Thyroid gland (tissue), 4 donors: ENCODE data around the gene FBXO11. TPM values are rescaled to one million over a fixed set of nuclear protein-coding genes. Genes with fewer than 3 reads are reported as not detected.

Experiments used
- DNase-seq, 2 donors: peaks; one replicate each; pipeline ENCODE4 v3.0.0-alpha.2; 2019
- H3K27ac ChIP-seq, 3 donors: fragments of 200-600 bp; sonication (generic); 1 replicate in 2 of 3; 2 replicates in 1 of 3; pipeline ENCODE4 v1.5.1; 2016 to 2019; ENCODE audit warnings: mild to moderate bottlenecking in 1 of 3, moderate library complexity in 1 of 3
- H3K27me3 ChIP-seq: fragments of 200-600 bp; sonication (generic); one replicate; pipeline ENCODE4 v1.5.1; 2019
- H3K36me3 ChIP-seq, 2 donors: fragments of 200-600 bp; sonication (generic); one replicate each; pipeline ENCODE4 v1.5.1; 2016 to 2019
- H3K4me1 ChIP-seq, 2 donors: fragments of 200-600 bp; sonication (generic); one replicate each; pipeline ENCODE4 v1.5.1; 2017 to 2019
- H3K4me3 ChIP-seq, 3 donors: fragments of 200-600 bp; sonication (generic); replicated peaks in 1 of 3; 1 replicate in 2 of 3; 2 replicates in 1 of 3; pipeline ENCODE4 v1.5.1; 2016; ENCODE audit warnings: mild to moderate bottlenecking in 1 of 3
- H3K9me3 ChIP-seq: fragments of 200-600 bp; sonication (generic); one replicate; pipeline ENCODE4 v1.5.1; 2017
- CTCF ChIP-seq, 6 experiments: fragments of 200-600 bp in 3 of 6; fragments of 450-650 bp in 3 of 6; sonication (generic) in 3 of 6; IDR thresholded peaks; one replicate each; pipeline ENCODE4 v1.5.1; 2016 to 2019; ENCODE audit warnings: antibody characterized with exemption in 6 of 6, mild to moderate bottlenecking in 2 of 6, inconsistent platforms in 1 of 6, moderate library complexity in 1 of 6
- POLR2A ChIP-seq, 2 donors: fragments of 450-650 bp; IDR thresholded peaks; one replicate each; pipeline ENCODE4 v1.6.1; 2017; ENCODE audit warnings: antibody characterized with exemption in 2 of 2, mild to moderate bottlenecking in 2 of 2, moderate library complexity in 1 of 2
- WGBS, 2 donors: methylation state at CpG; one replicate each; pipeline ENCODE4 v1.1.5; 2017; 5-methylcytosine and 5-hydroxymethylcytosine counted together
- intact Hi-C: fragments of 100-400 bp; cut with DNase I; formaldehyde crosslinking; loops from one replicate; pipeline ENCODE4 v1.15.1; 2023
- total RNA-seq, 4 donors: library from RNA; depleted of rRNA; stranded (reverse); fragments of >200 nt; gene quantifications; one replicate each; pipeline ENCODE4 v1.2.3, GENCODE V29; 2016

The FBXO11 gene
- total RNA-seq, 4 donors from 2014 or later = 50.4 to 82.8 (median 60.6) TPM

GRCh38 chr2:47811668-47812067 is 94.6 kb downstream of the FBXO11 start:
- TF ChIP-seq POLR2A (IDR thresholded peaks at IDR 0.05) = no peak
- no peak for TF ChIP-seq CTCF (IDR thresholded peaks at IDR 0.05)
- DNase-seq = no peak
- Histone ChIP-seq H3K27ac (no peak overlapping the region), H3K4me1 (no peaks in the 10 kb centered on the region), H3K9me3 (no peaks in the 10 kb centered on the region), H3K4me3 (no peak overlapping the region), H3K36me3 (peaks cover 38 to 49% of the 10 kb centered on the region in 2 donors), H3K27me3 (no peaks in the 10 kb centered on the region)
- intact Hi-C loops = no loop called here
- WGBS, 2 donors = 78 to 97% methylated on average over 1 of the region's 1 CpG

- no peaks in the 10 kb centered on the region for H3K27me3 ChIP-seq
- no peaks in the 10 kb centered on the region for H3K9me3 ChIP-seq
- peaks cover 41 to 44% of the 10 kb centered on the region in 2 donors for H3K36me3 ChIP-seq
- intact Hi-C loops = no loop called here
- H3K4me1 ChIP-seq = no peaks in the 10 kb centered on the region
- H3K4me3 ChIP-seq = no peak overlapping the region
- TF ChIP-seq CTCF (IDR thresholded peaks at IDR 0.05) = no peak
- TF ChIP-seq POLR2A (IDR thresholded peaks at IDR 0.05) = no peak
- no peak overlapping the region for H3K27ac ChIP-seq
- DNase-seq = no peak
Observed at GRCh38 chr2:47810850-47811249, 95.4 kb downstream of the FBXO11 start.

GRCh38 chr2:47809903-47810302 is 96.4 kb downstream of the FBXO11 start:
- H3K9me3 ChIP-seq = no peaks in the 10 kb centered on the region
- no peaks in the 10 kb centered on the region for H3K27me3 ChIP-seq
- 90 to 94% methylated on average over 2 of the region's 2 CpGs for WGBS, 2 donors
- H3K4me1 ChIP-seq = no peaks in the 10 kb centered on the region
- DNase-seq = no peak
- TF ChIP-seq POLR2A (IDR thresholded peaks at IDR 0.05) (no peak), CTCF (IDR thresholded peaks at IDR 0.05) (no peak)
- intact Hi-C loops = no loop called here
- no peak overlapping the region for H3K4me3 ChIP-seq
- peaks cover 41 to 53% of the 10 kb centered on the region in 2 donors for H3K36me3 ChIP-seq
- no peak overlapping the region for H3K27ac ChIP-seq

GRCh38 chr2:47808614-47809013 is 97.7 kb downstream of the FBXO11 start:
- H3K4me3 ChIP-seq = no peak overlapping the region
- H3K27me3 ChIP-seq = no peaks in the 10 kb centered on the region
- no peaks in the 10 kb centered on the region for H3K9me3 ChIP-seq
- H3K27ac ChIP-seq = no peak overlapping the region
- WGBS, 2 donors = 88% methylated on average over 4 of the region's 4 CpGs
- no peaks in the 10 kb centered on the region for H3K4me1 ChIP-seq
- intact Hi-C loops = no loop called here
- peaks cover 51 to 61% of the 10 kb centered on the region in 2 donors for H3K36me3 ChIP-seq
- no peak for DNase-seq
- TF ChIP-seq CTCF (IDR thresholded peaks at IDR 0.05) = no peak
- no peak for TF ChIP-seq POLR2A (IDR thresholded peaks at IDR 0.05)

GRCh38 chr2:47805850-47806249 is 100.4 kb downstream of the FBXO11 start:
- intact Hi-C loops = no loop called here
- WGBS, 2 donors = 72 to 79% methylated on average over 6 of the region's 6 CpGs
- Histone ChIP-seq H3K4me1 (no peaks in the 10 kb centered on the region), H3K27ac (no peak overlapping the region), H3K4me3 (no peak overlapping the region), H3K9me3 (no peaks in the 10 kb centered on the region), H3K36me3 (peaks cover 49 to 65% of the 10 kb centered on the region in 2 donors), H3K27me3 (no peaks in the 10 kb centered on the region)
- DNase-seq = no peak
- no peak for TF ChIP-seq CTCF (IDR thresholded peaks at IDR 0.05)
- TF ChIP-seq POLR2A (IDR thresholded peaks at IDR 0.05) = no peak
